Trophoblast cell (in vitro differentiated cells and primary cell): ENCODE measurements around the gene GALK1.
A peak's percentile ranks its signal among the peaks of the same experiment; 100 is the strongest.

Experiments used
- DNase-seq, 2 donors: peaks; one replicate each; pipeline ENCODE4 v3.0.0-alpha.2; 2016
- H2AFZ ChIP-seq: 2 replicates; pipeline ENCODE4 v1.6.1; 2013; ENCODE audit warnings: low read length, moderate library complexity, mild to moderate bottlenecking; ENCODE audit not compliant: insufficient read depth, poor library complexity
- H2AK5ac ChIP-seq: 2 replicates; pipeline ENCODE4 v1.6.1; 2013; ENCODE audit warnings: mild to moderate bottlenecking, low read length
- H2BK120ac ChIP-seq: 2 replicates; pipeline ENCODE4 v1.6.1; 2013; ENCODE audit warnings: low read length, mild to moderate bottlenecking, moderate library complexity; ENCODE audit not compliant: insufficient read depth, poor library complexity
- H2BK12ac ChIP-seq: 2 replicates; pipeline ENCODE4 v1.6.1; 2013; ENCODE audit warnings: mild to moderate bottlenecking, low read length, moderate library complexity
- H2BK5ac ChIP-seq: 2 replicates; pipeline ENCODE4 v1.6.1; 2013; ENCODE audit warnings: low read length, low read depth, moderate library complexity, mild to moderate bottlenecking; ENCODE audit not compliant: poor library complexity
- H3K14ac ChIP-seq: 2 replicates; pipeline ENCODE4 v1.6.1; 2013; ENCODE audit warnings: mild to moderate bottlenecking, low read length
- H3K18ac ChIP-seq: 2 replicates; pipeline ENCODE4 v1.6.1; 2013; ENCODE audit warnings: mild to moderate bottlenecking, low read length
- H3K23ac ChIP-seq: 2 replicates; pipeline ENCODE4 v1.6.1; 2013; ENCODE audit warnings: low read length
- H3K27ac ChIP-seq: 2 replicates; pipeline ENCODE4 v1.5.1; 2013; ENCODE audit warnings: low read depth, mild to moderate bottlenecking, inconsistent platforms, low read length, moderate library complexity
- H3K27me3 ChIP-seq: 2 replicates; pipeline ENCODE4 v1.6.1; 2013; ENCODE audit warnings: inconsistent platforms, mild to moderate bottlenecking, low read length, moderate library complexity; ENCODE audit not compliant: insufficient read depth
- H3K36me3 ChIP-seq, 2 experiments: 1 replicate in 1 of 2; 2 replicates in 1 of 2; pipeline ENCODE4 v1.6.1; 2013; ENCODE audit warnings: low read length in 2 of 2, mild to moderate bottlenecking in 2 of 2, moderate library complexity in 1 of 2; ENCODE audit not compliant: insufficient read depth in 2 of 2, control insufficient read depth in 1 of 2
- H3K4ac ChIP-seq: 2 replicates; pipeline ENCODE4 v1.6.1; 2013; ENCODE audit warnings: low read depth, mild to moderate bottlenecking, low read length, moderate library complexity
- H3K4me1 ChIP-seq, 2 experiments: 1 replicate in 1 of 2; 2 replicates in 1 of 2; pipeline ENCODE4 v1.6.1; 2013; ENCODE audit warnings: low read length in 2 of 2, mild to moderate bottlenecking in 2 of 2, moderate library complexity in 1 of 2; ENCODE audit not compliant: insufficient read depth in 2 of 2, control insufficient read depth in 1 of 2
- H3K4me2 ChIP-seq: 2 replicates; pipeline ENCODE4 v1.6.1; 2013; ENCODE audit warnings: inconsistent platforms, mild to moderate bottlenecking, low read length, moderate library complexity
- H3K4me3 ChIP-seq: 2 replicates; pipeline ENCODE4 v1.5.1; 2013; ENCODE audit warnings: mild to moderate bottlenecking, low read depth, low read length, inconsistent platforms
- H3K79me1 ChIP-seq: one replicate; pipeline ENCODE4 v1.6.1; 2013; ENCODE audit warnings: low read length
- H3K79me2 ChIP-seq: 2 replicates; pipeline ENCODE4 v1.6.1; 2013; ENCODE audit warnings: low read length, mild to moderate bottlenecking; ENCODE audit not compliant: control insufficient read depth, insufficient read depth, poor library complexity
- H3K9ac ChIP-seq: 2 replicates; pipeline ENCODE4 v1.6.1; 2013; ENCODE audit warnings: mild to moderate bottlenecking, low read length
- H3K9me3 ChIP-seq: 2 replicates; pipeline ENCODE4 v1.6.1; 2013; ENCODE audit warnings: low read depth, mild to moderate bottlenecking, control low read depth, inconsistent platforms, low read length; ENCODE audit not compliant: insufficient read depth
- H4K12ac ChIP-seq: 2 replicates; pipeline ENCODE4 v1.6.1; 2013; ENCODE audit warnings: low read depth, mild to moderate bottlenecking, low read length, moderate library complexity
- H4K8ac ChIP-seq: 2 replicates; pipeline ENCODE4 v1.6.1; 2013; ENCODE audit warnings: low read depth, mild to moderate bottlenecking, low read length, moderate library complexity
- H4K91ac ChIP-seq: one replicate; pipeline ENCODE4 v1.6.1; 2013; ENCODE audit warnings: low read depth, mild to moderate bottlenecking, low read length, moderate library complexity
- WGBS: extraction: QIAGEN DNeasy Blood & Tissue Kit; methylation state at CpG from one replicate; pipeline ENCODE4 v1.1.7; 2013; ENCODE audit warnings: missing lambda C conversion rate; ENCODE audit not compliant: insufficient read length, insufficient coverage; ENCODE audit errors: extremely low coverage; 5-methylcytosine and 5-hydroxymethylcytosine counted together

Gene GALK1

GRCh38 chr17:75769536-75769935 lies 4.5 kb upstream of the GALK1 start:
- Histone ChIP-seq H2BK12ac (no peak overlapping the region), H3K18ac (no peak overlapping the region), H4K8ac (no peak overlapping the region), H3K4ac (no peak overlapping the region), H3K27ac (no peak overlapping the region), H3K14ac (no peak overlapping the region), H3K4me1 (peaks cover 0 to 3% of the 10 kb centered on the region in 2 experiments), H4K91ac (no peak overlapping the region), H3K36me3 (peaks cover 2 to 4% of the 10 kb centered on the region in 2 experiments), H4K12ac (no peak overlapping the region), H3K27me3 (no peaks in the 10 kb centered on the region), H2BK120ac (no peak overlapping the region), H2AFZ (no peak overlapping the region), H3K79me2 (peaks cover 3% of the 10 kb centered on the region), H2BK5ac (no peak overlapping the region), H3K23ac (no peak overlapping the region), H3K79me1 (peaks cover 4% of the 10 kb centered on the region), H3K4me3 (no peak overlapping the region), H3K9ac (no peak overlapping the region), H3K4me2 (no peak overlapping the region), H2AK5ac (no peak overlapping the region), H3K9me3 (no peaks in the 10 kb centered on the region)
- WGBS = no CpG with 5 or more reads among the region's 3 CpGs
- DNase-seq = no peak

DNA sequence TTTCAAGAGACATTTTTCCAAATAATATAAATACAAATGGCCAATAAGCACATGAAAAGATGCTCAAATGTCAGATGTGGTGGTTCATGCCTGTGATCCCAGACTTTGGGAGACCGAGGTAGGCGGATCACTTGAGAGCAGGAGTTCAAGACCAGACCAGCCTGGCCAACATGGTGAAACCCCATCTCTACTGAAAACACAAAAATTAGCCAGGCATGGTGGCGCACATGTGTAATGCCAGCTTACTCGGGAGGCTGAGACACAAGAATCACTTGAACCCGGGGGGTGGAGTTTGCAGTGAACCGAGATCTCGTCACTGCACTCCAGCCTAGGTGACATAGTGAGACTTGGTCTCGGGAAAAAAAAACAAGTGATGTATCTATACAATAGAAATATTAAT lies 2.9 kb upstream of the GALK1 start:
- H3K79me1 ChIP-seq = peaks cover 4% of the 10 kb centered on the region
- H3K27me3 ChIP-seq = no peaks in the 10 kb centered on the region
- H4K8ac ChIP-seq = no peak overlapping the region
- H3K4ac ChIP-seq = no peak overlapping the region
- H3K4me1 ChIP-seq = peaks cover 6 to 10% of the 10 kb centered on the region in 2 experiments
- H3K4me3 ChIP-seq = no peak overlapping the region
- no peak overlapping the region for H2AK5ac ChIP-seq
- no peak overlapping the region for H3K9ac ChIP-seq
- H3K27ac ChIP-seq = no peak overlapping the region
- peaks cover 3% of the 10 kb centered on the region for H3K79me2 ChIP-seq
- no peak overlapping the region for H3K18ac ChIP-seq
- no peaks in the 10 kb centered on the region for H3K9me3 ChIP-seq
- no peak overlapping the region for H3K23ac ChIP-seq
- no peak overlapping the region for H3K14ac ChIP-seq
- no peak overlapping the region for H2BK120ac ChIP-seq
- H2BK12ac ChIP-seq = no peak overlapping the region
- no peak overlapping the region for H2AFZ ChIP-seq
- no peak overlapping the region for H3K4me2 ChIP-seq
- no peak overlapping the region for H2BK5ac ChIP-seq
- H4K12ac ChIP-seq = no peak overlapping the region
- no peak overlapping the region for H4K91ac ChIP-seq
- no CpG with 5 or more reads among the region's 8 CpGs for WGBS
- no peaks in the 10 kb centered on the region for H3K36me3 ChIP-seq
- no peak for DNase-seq

- Histone ChIP-seq H3K4me1 (peaks cover 6 to 10% of the 10 kb centered on the region in 2 experiments), H2AFZ (no peak overlapping the region), H3K9ac (no peak overlapping the region), H3K18ac (no peak overlapping the region), H3K23ac (no peak overlapping the region), H3K27ac (no peak overlapping the region), H3K14ac (no peak overlapping the region), H2AK5ac (no peak overlapping the region), H3K79me1 (peaks cover 4% of the 10 kb centered on the region), H4K12ac (no peak overlapping the region), H3K4ac (no peak overlapping the region), H2BK5ac (no peak overlapping the region), H3K4me3 (no peak overlapping the region), H4K8ac (no peak overlapping the region), H3K9me3 (no peaks in the 10 kb centered on the region), H2BK12ac (no peak overlapping the region), H4K91ac (no peak overlapping the region), H2BK120ac (no peak overlapping the region), H3K36me3 (no peaks in the 10 kb centered on the region), H3K79me2 (peaks cover 3% of the 10 kb centered on the region), H3K4me2 (no peak overlapping the region), H3K27me3 (no peaks in the 10 kb centered on the region)
- peak in 1 of 2 donors; percentile 20 for DNase-seq
- no CpG with 5 or more reads among the region's 4 CpGs for WGBS
Measured at GRCh38 chr17:75765981-75766380, 989 bp upstream of the GALK1 start.

DNA sequence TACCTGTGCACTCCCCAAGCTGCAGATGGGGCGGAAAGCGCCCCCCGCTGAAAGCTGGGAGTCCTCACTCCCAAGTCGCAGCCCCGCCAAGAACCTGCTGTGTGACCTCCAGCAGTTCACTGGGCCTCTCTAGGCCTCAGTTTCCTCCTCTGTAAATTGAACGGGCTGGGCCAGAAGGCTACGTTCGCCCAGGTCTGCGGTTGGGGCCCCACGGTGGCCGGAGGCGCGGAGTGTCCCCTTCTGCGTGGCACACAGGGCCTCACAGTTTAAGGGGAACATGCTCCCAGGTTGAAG lies 628 bp downstream of the GALK1 start:
- no peaks in the 10 kb centered on the region for H3K27me3 ChIP-seq
- no CpG with 5 or more reads among the region's 14 CpGs for WGBS
- peak overlapping the region; percentile 5 for H4K91ac ChIP-seq
- H3K18ac ChIP-seq = no peak overlapping the region
- no peak overlapping the region for H3K27ac ChIP-seq
- H3K4me1 ChIP-seq = peaks cover 6 to 10% of the 10 kb centered on the region in 2 experiments
- H3K4ac ChIP-seq = no peak overlapping the region
- peaks cover 4% of the 10 kb centered on the region for H3K79me1 ChIP-seq
- no peak overlapping the region for H2BK12ac ChIP-seq
- peak overlapping the region; percentile 73 for H3K4me2 ChIP-seq
- H2AFZ ChIP-seq = peak overlapping the region; percentile 90
- peaks cover 3% of the 10 kb centered on the region for H3K79me2 ChIP-seq
- no peak overlapping the region for H3K23ac ChIP-seq
- H3K36me3 ChIP-seq = no peaks in the 10 kb centered on the region
- H3K9ac ChIP-seq = peak overlapping the region; percentile 6
- H2BK120ac ChIP-seq = no peak overlapping the region
- no peak overlapping the region for H2BK5ac ChIP-seq
- H4K8ac ChIP-seq = peak overlapping the region; percentile 89
- no peaks in the 10 kb centered on the region for H3K9me3 ChIP-seq
- DNase-seq = no peak
- no peak overlapping the region for H2AK5ac ChIP-seq
- H3K14ac ChIP-seq = peak overlapping the region; percentile 7
- H3K4me3 ChIP-seq = peak overlapping the region; percentile 65
- H4K12ac ChIP-seq = peak overlapping the region; percentile 6
